ENCODE data around the gene ACOX2.

GRCh38 chr3:58494107-58494506 lies 42.9 kb downstream of the ACOX2 start:
- no peak for TF ChIP-seq LARP7 (IDR thresholded peaks at IDR 0.05)
- no peak for TF ChIP-seq NRF1 (conservative IDR thresholded peaks at IDR 0.05; ENCODE audit: low read depth, low read length)
- TF ChIP-seq, protein P1, sequence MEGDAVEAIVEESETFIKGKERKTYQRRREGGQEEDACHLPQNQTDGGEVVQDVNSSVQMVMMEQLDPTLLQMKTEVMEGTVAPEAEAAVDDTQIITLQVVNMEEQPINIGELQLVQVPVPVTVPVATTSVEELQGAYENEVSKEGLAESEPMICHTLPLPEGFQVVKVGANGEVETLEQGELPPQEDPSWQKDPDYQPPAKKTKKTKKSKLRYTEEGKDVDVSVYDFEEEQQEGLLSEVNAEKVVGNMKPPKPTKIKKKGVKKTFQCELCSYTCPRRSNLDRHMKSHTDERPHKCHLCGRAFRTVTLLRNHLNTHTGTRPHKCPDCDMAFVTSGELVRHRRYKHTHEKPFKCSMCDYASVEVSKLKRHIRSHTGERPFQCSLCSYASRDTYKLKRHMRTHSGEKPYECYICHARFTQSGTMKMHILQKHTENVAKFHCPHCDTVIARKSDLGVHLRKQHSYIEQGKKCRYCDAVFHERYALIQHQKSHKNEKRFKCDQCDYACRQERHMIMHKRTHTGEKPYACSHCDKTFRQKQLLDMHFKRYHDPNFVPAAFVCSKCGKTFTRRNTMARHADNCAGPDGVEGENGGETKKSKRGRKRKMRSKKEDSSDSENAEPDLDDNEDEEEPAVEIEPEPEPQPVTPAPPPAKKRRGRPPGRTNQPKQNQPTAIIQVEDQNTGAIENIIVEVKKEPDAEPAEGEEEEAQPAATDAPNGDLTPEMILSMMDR (IDR thresholded peaks at IDR 0.05 in 2 of 3, conservative IDR thresholded peaks at IDR 0.05 in 1 of 3; ENCODE audit: control insufficient read depth in 2 of 3, extremely low read depth in 1 of 3, insufficient read depth in 1 of 3, low read depth in 3 of 3, low read length in 3 of 3): no peak
- no peak for TF ChIP-seq EP300 (IDR thresholded peaks at IDR 0.05; ENCODE audit: borderline replicate concordance in 1 of 2, control insufficient read depth in 1 of 2, low read depth in 2 of 2, low read length in 2 of 2)
- no peak for TF ChIP-seq POLR2A (IDR thresholded peaks at IDR 0.05; ENCODE audit: low read depth, low read length)
- TF ChIP-seq GABPA (IDR thresholded peaks at IDR 0.05; ENCODE audit: low read depth): no peak
- TF ChIP-seq MTA2 (IDR thresholded peaks at IDR 0.05; ENCODE audit: low read depth): no peak
- no peak for TF ChIP-seq ZNF592 (IDR thresholded peaks at IDR 0.05)
- TF ChIP-seq NBN (IDR thresholded peaks at IDR 0.05): no peak
- TF ChIP-seq, protein P2, sequence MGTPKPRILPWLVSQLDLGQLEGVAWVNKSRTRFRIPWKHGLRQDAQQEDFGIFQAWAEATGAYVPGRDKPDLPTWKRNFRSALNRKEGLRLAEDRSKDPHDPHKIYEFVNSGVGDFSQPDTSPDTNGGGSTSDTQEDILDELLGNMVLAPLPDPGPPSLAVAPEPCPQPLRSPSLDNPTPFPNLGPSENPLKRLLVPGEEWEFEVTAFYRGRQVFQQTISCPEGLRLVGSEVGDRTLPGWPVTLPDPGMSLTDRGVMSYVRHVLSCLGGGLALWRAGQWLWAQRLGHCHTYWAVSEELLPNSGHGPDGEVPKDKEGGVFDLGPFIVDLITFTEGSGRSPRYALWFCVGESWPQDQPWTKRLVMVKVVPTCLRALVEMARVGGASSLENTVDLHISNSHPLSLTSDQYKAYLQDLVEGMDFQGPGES (IDR thresholded peaks at IDR 0.05): no peak
- TF ChIP-seq TAF1 (IDR thresholded peaks at IDR 0.05; ENCODE audit: borderline replicate concordance, low read depth, low read length): no peak
- TF ChIP-seq ZZZ3 (IDR thresholded peaks at IDR 0.05; ENCODE audit: control insufficient read depth, insufficient read length, low read depth): no peak
- TF ChIP-seq EZH2 (IDR thresholded peaks at IDR 0.05; ENCODE audit: borderline replicate concordance, control insufficient read depth, low read depth, low read length): no peak
- TF ChIP-seq RBBP5 (conservative IDR thresholded peaks at IDR 0.05): no peak
